Stimulated activated CD4-positive, alpha-beta T cell treated with anti-CD3 and anti-CD28 coated beads, TNF-alpha, amount 100 ng/mL, for 4 hours (primary cell): ENCODE measurements around the gene PDS5B.
"Not testable (repeated sequence)": the region's sequence is repeated elsewhere in the genome, so short reads cannot be mapped to it uniquely, and the experiment has no call there.

ENCODE experiments used
- DNase-seq, 3 experiments: peaks; one replicate each; pipeline ENCODE4 v3.0.0-alpha.2; 2020; ENCODE audit warnings: low read depth in 3 of 3

PDS5B gene

GRCh38 chr13:32728327-32728726, 142.1 kb downstream of the PDS5B start:
- DNase-seq = no peak

- DNase-seq = not testable (repeated sequence)
These were observed 142.8 kb downstream of the PDS5B start for GRCh38 chr13:32729097-32729496.

- DNase-seq = no peak
These were observed 144.8 kb downstream of the PDS5B start for GRCh38 chr13:32731074-32731473.

- no peak for DNase-seq
These were observed 145.3 kb downstream of the PDS5B start for GRCh38 chr13:32731576-32731975.

GRCh38 chr13:32733690-32734089, 147.4 kb downstream of the PDS5B start:
- no peak for DNase-seq

- no peak for DNase-seq
These were observed 148.3 kb downstream of the PDS5B start for GRCh38 chr13:32734511-32734910.

- DNase-seq = no peak
These were observed 149.6 kb downstream of the PDS5B start for GRCh38 chr13:32735859-32736258.

- no peak for DNase-seq
These were observed 150.4 kb downstream of the PDS5B start for GRCh38 chr13:32736648-32737047.

- DNase-seq = no peak
These were observed 150.9 kb downstream of the PDS5B start for GRCh38 chr13:32737111-32737571.

- no peak for DNase-seq
These were observed 151.4 kb downstream of the PDS5B start for GRCh38 chr13:32737679-32738078.

- no peak for DNase-seq
These were observed 159.3 kb downstream of the PDS5B start for GRCh38 chr13:32745509-32745908.

GRCh38 chr13:32746474-32746873, 160.2 kb downstream of the PDS5B start:
- DNase-seq = no peak

- DNase-seq = no peak
These were observed 162.1 kb downstream of the PDS5B start for GRCh38 chr13:32748305-32748704.

GRCh38 chr13:32751340-32751739, 165.1 kb downstream of the PDS5B start:
- DNase-seq = no peak

GRCh38 chr13:32752311-32752710, 166.1 kb downstream of the PDS5B start:
- DNase-seq = no peak

- no peak for DNase-seq
These were observed 166.8 kb downstream of the PDS5B start for GRCh38 chr13:32752997-32753606.

- DNase-seq = no peak
These were observed 167.9 kb downstream of the PDS5B start for GRCh38 chr13:32754179-32754578.

GRCh38 chr13:32759152-32759551, 172.9 kb downstream of the PDS5B start:
- DNase-seq = no peak

- DNase-seq = no peak
These were observed 175.2 kb downstream of the PDS5B start for GRCh38 chr13:32761472-32761871.

- DNase-seq = no peak
These were observed 192.9 kb downstream of the PDS5B start for GRCh38 chr13:32779119-32779518.

- no peak for DNase-seq
These were observed 195.7 kb downstream of the PDS5B start for GRCh38 chr13:32781906-32782305.

GRCh38 chr13:32783067-32783466, 196.8 kb downstream of the PDS5B start:
- DNase-seq = no peak

- no peak for DNase-seq
These were observed 204.5 kb downstream of the PDS5B start for GRCh38 chr13:32790731-32791130.

- no peak for DNase-seq
These were observed 205.4 kb downstream of the PDS5B start for GRCh38 chr13:32791545-32792172.
